OCI-LY1 (cell line): ENCODE data around the gene IL10RB.
"Not testable (repeated sequence)": the region's sequence is repeated elsewhere in the genome, so short reads cannot be mapped to it uniquely, and the experiment has no call there.

Experiments
- H2AFZ ChIP-seq: fragments of 200-600 bp; sonication (generic), shearing (Covaris generic); 2 replicates; pipeline ENCODE4 v1.6.0; 2014; ENCODE audit warnings: antibody characterized with exemption, mild to moderate bottlenecking, low read length
- H3F3A ChIP-seq: fragments of 200-600 bp; sonication (generic), shearing (Covaris generic); 2 replicates; pipeline ENCODE4 v1.6.0; 2014; ENCODE audit warnings: mild to moderate bottlenecking, antibody characterized with exemption, low read length, moderate library complexity; ENCODE audit not compliant: insufficient read depth
- H3K27ac ChIP-seq: fragments of 200-600 bp; sonication (generic); 2 replicates; pipeline ENCODE4 v1.5.1; 2014; ENCODE audit warnings: low read length, mixed run types, mild to moderate bottlenecking, low read depth; ENCODE audit not compliant: poor library complexity, severe bottlenecking
- H3K27me3 ChIP-seq: fragments of 200-600 bp; sonication (generic); 2 replicates; pipeline ENCODE4 v1.6.0; 2014; ENCODE audit warnings: antibody characterized with exemption, mild to moderate bottlenecking, low read length, moderate library complexity; ENCODE audit not compliant: insufficient read depth
- H3K36me3 ChIP-seq: fragments of 200-600 bp; sonication (generic); 2 replicates; pipeline ENCODE4 v1.6.1; 2014; ENCODE audit warnings: mild to moderate bottlenecking, antibody characterized with exemption, low read length, moderate library complexity, mixed read lengths; ENCODE audit not compliant: insufficient read depth
- H3K4me1 ChIP-seq: fragments of 200-600 bp; sonication (generic); 2 replicates; pipeline ENCODE4 v1.5.1; 2014; ENCODE audit warnings: mild to moderate bottlenecking, low read length, moderate library complexity; ENCODE audit not compliant: insufficient read depth, severe bottlenecking
- H3K4me2 ChIP-seq: fragments of 200-600 bp; sonication (generic), shearing (Covaris generic); 2 replicates; pipeline ENCODE4 v1.6.1; 2014; ENCODE audit warnings: low read length
- H3K4me3 ChIP-seq: fragments of 200-600 bp; sonication (generic); 2 replicates; pipeline ENCODE4 v1.5.1; 2014; ENCODE audit warnings: low read length, low read depth, mild to moderate bottlenecking, mixed read lengths; ENCODE audit not compliant: poor library complexity, severe bottlenecking
- H3K79me2 ChIP-seq: fragments of 200-600 bp; shearing (Covaris generic); 2 replicates; pipeline ENCODE4 v1.6.1; 2016; ENCODE audit warnings: mixed run types, low read length, mixed read lengths; ENCODE audit not compliant: insufficient read depth
- H3K9ac ChIP-seq: fragments of 200-600 bp; sonication (generic), shearing (Covaris generic); 2 replicates; pipeline ENCODE4 v1.6.1; 2014; ENCODE audit warnings: mild to moderate bottlenecking, low read length, mixed read lengths
- H3K9me2 ChIP-seq: fragments of 200-600 bp; sonication (generic), shearing (Covaris generic); 2 replicates; pipeline ENCODE4 v1.6.1; 2014; ENCODE audit warnings: low read depth, mild to moderate bottlenecking, low read length, mixed read lengths
- H3K9me3 ChIP-seq: fragments of 200-600 bp; shearing (Covaris generic); 2 replicates; pipeline ENCODE4 v1.6.1; 2014; ENCODE audit warnings: low read length, mixed read lengths
- H4K20me1 ChIP-seq: fragments of 200-600 bp; sonication (generic), shearing (Covaris generic); 2 replicates; pipeline ENCODE4 v1.6.0; 2016; ENCODE audit warnings: mild to moderate bottlenecking, low read length; ENCODE audit not compliant: insufficient read depth
- EZH2 ChIP-seq: fragments of 200-600 bp; sonication (generic), shearing (Covaris generic); IDR thresholded peaks from 2 replicates; pipeline ENCODE4 v1.8.0; 2017; ENCODE audit warnings: borderline replicate concordance, mixed run types, mild to moderate bottlenecking, antibody characterized with exemption, low read length, moderate library complexity, mixed read lengths
- TF ChIP-seq, protein P1 (sequence below): fragments of 200-600 bp; sonication (generic), shearing (Covaris generic); IDR thresholded peaks from 2 replicates; pipeline ENCODE4 v1.5.1; 2017; ENCODE audit warnings: mild to moderate bottlenecking, antibody characterized with exemption, low read length, moderate library complexity, mixed read lengths

IL10RB gene

DNA sequence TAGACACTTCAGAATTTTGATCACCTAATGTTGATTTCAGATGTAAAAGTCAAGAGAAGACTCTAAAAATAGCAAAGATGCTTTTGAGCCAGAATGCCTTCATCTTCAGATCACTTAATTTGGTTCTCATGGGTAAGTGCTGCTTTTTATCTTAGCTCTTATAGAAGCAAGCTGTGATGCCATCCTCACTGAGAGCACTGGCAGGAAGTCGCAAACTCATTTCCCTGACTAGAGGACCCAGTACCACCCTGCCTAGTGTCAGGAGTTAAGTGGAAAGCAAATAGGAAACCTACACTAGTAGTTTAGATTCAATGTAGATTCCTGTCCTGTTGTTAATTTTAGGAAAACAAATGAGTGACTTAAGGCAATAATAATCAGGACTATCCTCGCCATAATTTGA is 24.3 kb upstream of the IL10RB start:
- H3K4me1 ChIP-seq, result peaks cover 35% of the 10 kb centered on the region
- H3K9me3 ChIP-seq, result 0 out of 2 replicates have a peak, but pooled peaks cover 2% of the 10 kb centered on the region
- TF ChIP-seq, protein P1, sequence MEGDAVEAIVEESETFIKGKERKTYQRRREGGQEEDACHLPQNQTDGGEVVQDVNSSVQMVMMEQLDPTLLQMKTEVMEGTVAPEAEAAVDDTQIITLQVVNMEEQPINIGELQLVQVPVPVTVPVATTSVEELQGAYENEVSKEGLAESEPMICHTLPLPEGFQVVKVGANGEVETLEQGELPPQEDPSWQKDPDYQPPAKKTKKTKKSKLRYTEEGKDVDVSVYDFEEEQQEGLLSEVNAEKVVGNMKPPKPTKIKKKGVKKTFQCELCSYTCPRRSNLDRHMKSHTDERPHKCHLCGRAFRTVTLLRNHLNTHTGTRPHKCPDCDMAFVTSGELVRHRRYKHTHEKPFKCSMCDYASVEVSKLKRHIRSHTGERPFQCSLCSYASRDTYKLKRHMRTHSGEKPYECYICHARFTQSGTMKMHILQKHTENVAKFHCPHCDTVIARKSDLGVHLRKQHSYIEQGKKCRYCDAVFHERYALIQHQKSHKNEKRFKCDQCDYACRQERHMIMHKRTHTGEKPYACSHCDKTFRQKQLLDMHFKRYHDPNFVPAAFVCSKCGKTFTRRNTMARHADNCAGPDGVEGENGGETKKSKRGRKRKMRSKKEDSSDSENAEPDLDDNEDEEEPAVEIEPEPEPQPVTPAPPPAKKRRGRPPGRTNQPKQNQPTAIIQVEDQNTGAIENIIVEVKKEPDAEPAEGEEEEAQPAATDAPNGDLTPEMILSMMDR, result no peak
- no peak for TF ChIP-seq EZH2
- H3K4me3 ChIP-seq, result no peak overlapping the region
- H3K9ac ChIP-seq, result no peak overlapping the region
- peaks cover 32% of the 10 kb centered on the region for H3K79me2 ChIP-seq
- no peak overlapping the region for H3K4me2 ChIP-seq
- H3K36me3 ChIP-seq, result peaks cover 82% of the 10 kb centered on the region
- no peaks in the 10 kb centered on the region for H3F3A ChIP-seq
- no peaks in the 10 kb centered on the region for H4K20me1 ChIP-seq
- no peak overlapping the region for H3K27ac ChIP-seq
- no peak overlapping the region for H2AFZ ChIP-seq
- H3K9me2 ChIP-seq, result no peaks in the 10 kb centered on the region
- H3K27me3 ChIP-seq, result no peaks in the 10 kb centered on the region

DNA sequence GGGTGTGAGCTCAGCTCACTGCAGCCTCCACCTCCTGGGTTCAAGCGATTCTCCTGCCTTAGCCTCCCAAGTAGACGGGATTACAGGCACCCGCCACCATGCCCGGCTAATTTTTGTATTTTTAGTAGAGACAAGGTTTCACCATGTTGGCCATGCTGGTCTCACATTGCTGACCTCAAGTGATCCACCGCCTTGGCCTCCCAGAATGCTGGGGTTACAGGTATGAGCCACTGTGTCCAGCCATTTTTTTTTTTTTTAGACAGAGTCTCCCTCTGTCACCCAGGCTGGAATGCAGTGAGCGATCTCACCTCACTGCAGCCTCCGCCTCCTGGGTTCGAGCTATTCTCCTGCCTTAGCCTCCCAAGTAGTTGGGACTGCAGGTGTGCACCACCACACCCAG is 23.3 kb upstream of the IL10RB start:
- Histone ChIP-seq H3K36me3 (peaks cover 84% of the 10 kb centered on the region), H3K79me2 (peaks cover 27% of the 10 kb centered on the region), H3K4me1 (peaks cover 25% of the 10 kb centered on the region)
- not testable (repeated sequence) for H3K4me3 ChIP-seq, H3K4me2 ChIP-seq, H3K27me3 ChIP-seq, H3K9me3 ChIP-seq, H3K27ac ChIP-seq, H4K20me1 ChIP-seq, H3K9ac ChIP-seq, H2AFZ ChIP-seq, H3K9me2 ChIP-seq, H3F3A ChIP-seq

DNA sequence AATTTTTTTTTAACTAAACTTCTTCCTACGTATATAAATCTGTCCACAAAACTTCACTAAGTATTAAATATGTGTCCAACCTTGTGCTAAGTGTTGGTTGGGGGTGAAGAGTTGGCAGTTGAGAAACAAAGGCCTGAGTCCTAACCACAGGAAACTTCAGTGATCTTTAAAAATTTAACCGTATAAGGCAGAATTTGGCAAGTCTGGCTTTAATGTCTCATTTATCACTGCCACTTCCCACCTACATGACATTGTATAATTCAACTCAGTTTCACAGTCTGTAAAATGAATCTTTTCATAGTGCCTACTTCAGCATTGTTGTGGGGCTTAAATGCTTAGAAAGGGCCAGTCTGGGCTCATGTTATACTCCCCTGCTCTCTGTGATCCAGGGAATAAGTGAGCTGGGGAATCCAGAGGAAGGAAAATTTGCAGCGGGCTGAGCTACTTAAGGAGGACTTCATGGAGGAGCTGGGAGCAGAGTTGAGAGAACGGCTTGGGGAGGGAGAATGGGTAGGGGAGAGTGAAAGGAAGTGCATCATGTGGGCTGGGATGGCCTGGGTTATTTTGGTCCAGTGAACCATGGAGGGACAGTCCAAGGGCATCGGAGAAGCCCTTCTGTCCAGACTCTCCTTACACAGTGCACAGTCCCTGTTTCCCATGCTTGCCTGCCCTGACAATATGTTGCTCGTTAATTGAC is 21.9 kb upstream of the IL10RB start:
- TF ChIP-seq, protein P1, result no peak
- Histone ChIP-seq H4K20me1 (no peaks in the 10 kb centered on the region), H3K9ac (no peak overlapping the region), H3K4me3 (no peak overlapping the region), H3K36me3 (peaks cover 91% of the 10 kb centered on the region), H3K27ac (no peak overlapping the region), H3K79me2 (peaks cover 19% of the 10 kb centered on the region), H3K27me3 (no peaks in the 10 kb centered on the region), H3K9me2 (no peaks in the 10 kb centered on the region), H3K9me3 (no peaks in the 10 kb centered on the region), H3F3A (no peaks in the 10 kb centered on the region), H3K4me1 (peaks cover 11% of the 10 kb centered on the region), H3K4me2 (no peak overlapping the region), H2AFZ (no peak overlapping the region)

DNA sequence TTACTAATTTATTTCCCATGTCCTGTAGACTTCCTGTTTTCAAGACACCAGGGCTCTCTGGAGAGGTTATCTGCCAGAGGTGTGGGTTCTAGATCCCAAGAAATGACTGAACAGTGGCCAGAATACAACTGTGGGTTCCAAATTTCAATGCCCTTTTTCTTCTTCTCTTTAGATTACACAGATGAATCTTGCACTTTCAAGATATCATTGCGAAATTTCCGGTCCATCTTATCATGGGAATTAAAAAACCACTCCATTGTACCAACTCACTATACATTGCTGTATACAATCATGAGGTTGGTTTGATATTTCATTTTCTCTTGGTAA is 21.4 kb upstream of the IL10RB start:
- Histone ChIP-seq H2AFZ (no peak overlapping the region), H3K27me3 (no peaks in the 10 kb centered on the region), H4K20me1 (no peaks in the 10 kb centered on the region), H3K9ac (no peak overlapping the region), H3K4me3 (no peak overlapping the region), H3K9me3 (no peaks in the 10 kb centered on the region), H3K4me1 (peaks cover 6% of the 10 kb centered on the region), H3K79me2 (peaks cover 16% of the 10 kb centered on the region), H3K27ac (no peak overlapping the region), H3F3A (no peaks in the 10 kb centered on the region), H3K9me2 (no peaks in the 10 kb centered on the region), H3K36me3 (peaks cover 92% of the 10 kb centered on the region), H3K4me2 (no peak overlapping the region)
- TF ChIP-seq, protein P1, result no peak
- TF ChIP-seq EZH2, result no peak
